DOHH2 (cell line): ENCODE results near the gene ANGPT4.

Experiments used
- H3F3A ChIP-seq: fragments of 200-600 bp; sonication (generic), shearing (Covaris generic); 2 replicates; pipeline ENCODE4 v1.6.0; 2016; ENCODE audit warnings: antibody characterized with exemption, mild to moderate bottlenecking; ENCODE audit not compliant: control insufficient read depth, insufficient read depth
- H3K27ac ChIP-seq: fragments of 200-600 bp; sonication (generic); 2 replicates; pipeline ENCODE4 v1.5.1; 2014; ENCODE audit warnings: low read depth, mild to moderate bottlenecking, low read length, moderate library complexity
- H3K27me3 ChIP-seq: fragments of 200-600 bp; sonication (generic); 2 replicates; pipeline ENCODE4 v1.6.1; 2014; ENCODE audit warnings: mild to moderate bottlenecking, low read length, mixed read lengths; ENCODE audit not compliant: control insufficient read depth
- H3K36me3 ChIP-seq: fragments of 200-600 bp; sonication (generic); 2 replicates; pipeline ENCODE4 v1.6.1; 2014; ENCODE audit warnings: mild to moderate bottlenecking, low read length, moderate library complexity, mixed read lengths; ENCODE audit not compliant: control insufficient read depth
- H3K4me1 ChIP-seq: fragments of 200-600 bp; sonication (generic); 2 replicates; pipeline ENCODE4 v1.6.1; 2014; ENCODE audit warnings: mild to moderate bottlenecking, low read length, mixed read lengths; ENCODE audit not compliant: control insufficient read depth
- H3K4me2 ChIP-seq: fragments of 200-600 bp; sonication (generic); 2 replicates; pipeline ENCODE4 v1.6.0; 2014; ENCODE audit warnings: mild to moderate bottlenecking, low read length, moderate library complexity
- H3K4me3 ChIP-seq: fragments of 200-600 bp; sonication (generic); 2 replicates; pipeline ENCODE4 v1.5.1; 2014; ENCODE audit warnings: mild to moderate bottlenecking, low read length, mixed read lengths
- H3K79me2 ChIP-seq: fragments of 200-600 bp; sonication (generic); 2 replicates; pipeline ENCODE4 v1.6.1; 2014; ENCODE audit warnings: mild to moderate bottlenecking, low read length, mixed read lengths; ENCODE audit not compliant: control insufficient read depth
- H3K9me2 ChIP-seq: fragments of 200-600 bp; sonication (generic); replicated peaks from 2 replicates; pipeline ENCODE4 v1.6.1; 2014; ENCODE audit warnings: mild to moderate bottlenecking, low read length, mixed read lengths; ENCODE audit not compliant: control insufficient read depth
- H3K9me3 ChIP-seq: fragments of 200-600 bp; sonication (generic); 2 replicates; pipeline ENCODE4 v1.6.1; 2014; ENCODE audit warnings: antibody characterized with exemption, low read length, mixed read lengths; ENCODE audit not compliant: control insufficient read depth, insufficient read depth
- H4K20me1 ChIP-seq: fragments of 200-600 bp; sonication (generic); 2 replicates; pipeline ENCODE4 v1.6.0; 2014; ENCODE audit warnings: low read depth, mild to moderate bottlenecking, antibody characterized with exemption, low read length, moderate library complexity; ENCODE audit not compliant: control insufficient read depth, insufficient read depth
- CTCF ChIP-seq: fragments of 200-600 bp; sonication (generic); IDR thresholded peaks from one replicate; pipeline ENCODE4 v1.5.1; 2014; ENCODE audit warnings: antibody characterized with exemption, mild to moderate bottlenecking, low read depth, low read length; ENCODE audit not compliant: poor library complexity, severe bottlenecking
- EZH2phosphoT487 ChIP-seq: fragments of 200-600 bp; sonication (generic); IDR thresholded peaks from 2 replicates; pipeline ENCODE4 v1.6.1; 2017; ENCODE audit warnings: borderline replicate concordance, mild to moderate bottlenecking, antibody characterized with exemption, low read length, moderate library complexity, mixed read lengths

ANGPT4 gene

GRCh38 chr20:916125-916799 lies at the start of gene ANGPT4:
ANGPT4 (minus strand) TSS chr20:916334; CDS start chr20:916214, 120 bp downstream.
- Histone ChIP-seq H3K36me3 (no peaks in the 10 kb centered on the region), H3K9me2 (no peaks in the 10 kb centered on the region), H3K79me2 (no peaks in the 10 kb centered on the region), H3F3A (no peaks in the 10 kb centered on the region), H3K27me3 (no peaks in the 10 kb centered on the region), H3K9me3 (no peaks in the 10 kb centered on the region), H3K4me1 (no peaks in the 10 kb centered on the region), H3K27ac (no peak within 1 kb of the TSS), H3K4me3 (no peak within 1 kb of the TSS), H3K4me2 (no peak within 1 kb of the TSS), H4K20me1 (no peaks in the 10 kb centered on the region)
- TF ChIP-seq EZH2phosphoT487, result no peak
- no peak for TF ChIP-seq CTCF

- Histone ChIP-seq H3K4me1 (no peaks in the 10 kb centered on the region), H3F3A (no peaks in the 10 kb centered on the region), H3K9me3 (no peaks in the 10 kb centered on the region), H3K9me2 (no peaks in the 10 kb centered on the region), H3K27ac (no peak overlapping the region), H3K4me2 (no peak overlapping the region), H4K20me1 (no peaks in the 10 kb centered on the region), H3K27me3 (no peaks in the 10 kb centered on the region), H3K4me3 (no peak overlapping the region), H3K79me2 (no peaks in the 10 kb centered on the region), H3K36me3 (no peaks in the 10 kb centered on the region)
- TF ChIP-seq CTCF, result no peak
- TF ChIP-seq EZH2phosphoT487, result no peak
Measured at GRCh38 chr20:963795-964194, 47.7 kb upstream of the ANGPT4 start.

- no peaks in the 10 kb centered on the region for H3K36me3 ChIP-seq
- H3K27me3 ChIP-seq, result no peaks in the 10 kb centered on the region
- H3K79me2 ChIP-seq, result no peaks in the 10 kb centered on the region
Measured at GRCh38 chr20:962683-963082, 46.5 kb upstream of the ANGPT4 start.

More at GRCh38 chr20:962683-963082, 46.5 kb upstream of the ANGPT4 start:
- no peak overlapping the region for H3K27ac ChIP-seq
- no peaks in the 10 kb centered on the region for H3K4me1 ChIP-seq
- no peaks in the 10 kb centered on the region for H3K9me2 ChIP-seq
- TF ChIP-seq EZH2phosphoT487, result no peak
- TF ChIP-seq CTCF, result no peak
- no peak overlapping the region for H3K4me3 ChIP-seq
- no peak overlapping the region for H3K4me2 ChIP-seq
- H4K20me1 ChIP-seq, result no peaks in the 10 kb centered on the region
- H3F3A ChIP-seq, result no peaks in the 10 kb centered on the region
- H3K9me3 ChIP-seq, result no peaks in the 10 kb centered on the region
